ENCODE measurements around the gene NAAA.
"Not testable (repeated sequence)": the region's sequence is repeated elsewhere in the genome, so short reads cannot be mapped to it uniquely, and the experiment has no call there.

- not testable (repeated sequence) for TF ChIP-seq CTCF (IDR thresholded peaks at IDR 0.05; ENCODE audit: low read depth, low read length); EZH2phosphoT487 (IDR thresholded peaks at IDR 0.05; ENCODE audit: low read depth)
Measured at GRCh38 chr4:75954811-75955210, 14.0 kb upstream of the NAAA start.
